T-helper 1 cell treated with Interleukin-12 subunit alpha and Interleukin-12 subunit beta and Interleukin-4 antibody, amounts not matched to agents 30 μg/mL and 1 μg/mL, for 36 hours (primary cell): ENCODE measurements around the gene ADRA2A.
A peak's percentile ranks its signal among the peaks of the same experiment; 100 is the strongest.

Experiments used
- H3K27ac Mint-ChIP-seq: one replicate; pipeline ENCODE4 v1.8.0; 2021; ENCODE audit warnings: mild to moderate bottlenecking, mixed read lengths
- H3K27me3 Mint-ChIP-seq: one replicate; pipeline ENCODE4 v1.8.0; 2021; ENCODE audit warnings: low read depth, mixed read lengths
- H3K36me3 Mint-ChIP-seq: one replicate; pipeline ENCODE4 v1.8.0; 2021; ENCODE audit warnings: low read depth, mixed read lengths
- H3K4me1 Mint-ChIP-seq: one replicate; pipeline ENCODE4 v1.8.0; 2021; ENCODE audit warnings: low read depth, mixed read lengths
- H3K4me3 Mint-ChIP-seq: one replicate; pipeline ENCODE4 v1.8.0; 2021; ENCODE audit warnings: mild to moderate bottlenecking, moderate library complexity, mixed read lengths
- H3K9me3 Mint-ChIP-seq: one replicate; pipeline ENCODE4 v1.8.0; 2021; ENCODE audit warnings: mixed read lengths

ADRA2A gene

DNA sequence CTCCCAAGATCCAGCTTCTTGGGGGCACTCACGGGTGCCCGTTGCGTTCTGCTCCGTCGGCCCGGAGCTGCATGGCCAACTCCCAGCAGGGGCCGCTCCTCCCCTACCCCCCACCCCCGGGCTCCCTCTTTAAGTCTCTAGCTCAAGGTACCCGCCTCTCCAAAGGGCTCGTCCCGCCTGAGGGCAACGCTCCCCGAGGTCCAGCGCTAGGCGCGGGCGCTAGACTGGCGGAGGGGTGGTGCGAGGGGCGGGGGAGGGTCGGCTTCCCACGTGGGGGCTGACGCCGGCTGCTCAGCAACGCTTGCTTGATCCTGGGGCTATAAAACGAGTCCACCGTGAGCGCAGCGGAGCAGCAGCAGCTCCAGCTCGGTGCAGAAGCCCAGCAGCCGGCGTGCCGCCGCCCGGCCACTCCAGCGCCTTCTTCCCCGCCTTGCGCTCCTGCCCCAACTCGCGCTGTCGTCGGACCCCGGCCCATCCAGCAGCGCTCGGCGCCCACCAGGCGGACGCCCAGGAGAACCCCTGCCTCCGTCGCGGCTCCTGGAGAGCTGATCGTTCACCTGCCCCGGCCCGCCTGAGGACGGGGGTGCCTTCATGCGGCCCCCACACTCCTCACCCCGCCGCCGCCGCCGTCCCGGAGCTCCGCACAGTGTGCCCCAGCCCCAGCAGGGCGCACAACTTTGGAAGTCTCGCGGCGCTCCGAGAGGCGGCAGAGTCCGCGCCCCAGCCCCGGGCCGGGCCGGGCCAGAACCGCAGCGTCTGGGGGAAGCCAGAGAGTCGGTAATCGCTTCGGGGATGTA is at the start of gene ADRA2A:
ADRA2A (plus strand) TSS at position 348 of the 797 bp plus-strand sequence. CDS start 968 bp downstream, outside the sequence.
- Mint-ChIP-seq H3K9me3 (no peaks in the 10 kb centered on the region), H3K4me1 (peaks cover 4% of the 10 kb centered on the region), H3K36me3 (no peaks in the 10 kb centered on the region)

DNA sequence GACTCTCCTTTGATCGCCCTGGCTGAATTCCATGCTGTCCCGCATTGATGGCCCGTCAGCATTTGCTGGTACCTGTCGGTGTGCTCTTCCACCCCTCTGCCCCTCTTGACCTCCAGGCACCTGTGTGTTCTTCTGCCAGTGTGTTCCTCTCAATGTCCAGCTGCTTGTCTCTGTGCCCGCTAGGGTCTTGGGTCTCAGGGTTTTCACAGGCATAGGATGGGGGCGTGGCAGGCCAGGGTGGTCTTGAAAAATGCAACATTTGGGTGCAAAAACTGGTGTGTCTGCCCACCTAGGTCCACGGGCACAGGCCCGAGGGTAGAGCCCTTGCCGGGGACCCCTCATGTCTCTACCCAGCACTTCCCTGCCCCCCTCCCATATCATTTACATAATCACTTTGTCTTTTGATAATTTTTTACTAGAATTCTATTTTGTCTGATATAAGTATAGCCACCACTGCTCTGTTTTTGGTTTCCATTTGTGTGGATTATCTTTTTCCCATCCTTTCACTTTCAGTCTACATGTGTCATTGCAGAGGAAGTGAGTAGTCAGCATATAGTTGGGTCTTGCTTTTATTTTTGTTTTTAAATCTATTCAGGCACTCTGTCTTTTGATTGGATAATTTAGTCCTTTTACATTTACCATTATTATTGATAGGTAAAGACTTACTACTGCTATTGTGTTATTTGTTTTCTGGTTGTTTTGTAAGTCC is 46.6 kb upstream of the ADRA2A start:
- H3K27ac Mint-ChIP-seq: peak overlapping the region; percentile 18
- H3K36me3 Mint-ChIP-seq: peaks cover 22% of the 10 kb centered on the region
- peaks cover 19% of the 10 kb centered on the region for H3K9me3 Mint-ChIP-seq
- peaks cover 9% of the 10 kb centered on the region for H3K4me1 Mint-ChIP-seq
- H3K4me3 Mint-ChIP-seq: no peak overlapping the region
- no peaks in the 10 kb centered on the region for H3K27me3 Mint-ChIP-seq

More for the DNA sequence above, at the start of gene ADRA2A:
- Mint-ChIP-seq H3K4me3 (peak within 1 kb of the TSS; percentile 31), H3K27ac (no peak within 1 kb of the TSS), H3K27me3 (peaks cover 73% of the 10 kb centered on the region)

DNA sequence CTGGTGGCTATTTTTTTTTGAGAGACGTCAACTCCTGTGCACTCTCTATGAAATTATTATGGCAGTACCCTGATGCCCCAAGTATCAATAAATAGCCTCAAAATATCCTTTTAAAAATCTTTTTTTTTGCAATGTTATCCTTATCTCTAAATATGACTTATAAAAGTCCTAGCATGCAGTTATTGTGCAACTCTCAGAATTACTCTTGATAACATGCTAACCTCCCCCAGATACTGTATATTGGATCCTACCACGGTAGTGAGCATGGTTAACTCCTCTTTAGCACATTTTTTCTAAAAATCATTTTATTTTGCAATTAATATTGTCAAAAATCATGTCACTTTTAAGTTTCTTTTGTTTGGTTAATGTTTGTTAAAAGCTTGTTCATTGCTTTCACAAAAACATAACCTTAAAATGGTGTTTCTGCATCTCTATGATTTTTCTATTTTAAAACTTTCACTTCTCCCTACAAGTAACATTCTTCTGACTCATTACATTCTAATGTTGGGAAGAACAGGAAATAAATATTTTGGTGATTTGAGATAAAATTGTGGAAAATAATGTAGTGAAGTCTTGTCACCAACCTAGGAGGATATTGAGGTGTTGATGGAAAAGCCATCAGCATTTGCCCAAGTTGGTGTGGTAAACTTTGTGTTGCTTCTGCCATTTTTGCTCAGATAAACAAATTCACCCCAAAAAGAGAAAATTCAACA is 42.1 kb upstream of the ADRA2A start:
- peaks cover 9% of the 10 kb centered on the region for H3K4me1 Mint-ChIP-seq
- H3K4me3 Mint-ChIP-seq: no peak overlapping the region
- no peaks in the 10 kb centered on the region for H3K27me3 Mint-ChIP-seq
- H3K27ac Mint-ChIP-seq: no peak overlapping the region
- H3K9me3 Mint-ChIP-seq: peaks cover 34% of the 10 kb centered on the region
- H3K36me3 Mint-ChIP-seq: peaks cover 20% of the 10 kb centered on the region

DNA sequence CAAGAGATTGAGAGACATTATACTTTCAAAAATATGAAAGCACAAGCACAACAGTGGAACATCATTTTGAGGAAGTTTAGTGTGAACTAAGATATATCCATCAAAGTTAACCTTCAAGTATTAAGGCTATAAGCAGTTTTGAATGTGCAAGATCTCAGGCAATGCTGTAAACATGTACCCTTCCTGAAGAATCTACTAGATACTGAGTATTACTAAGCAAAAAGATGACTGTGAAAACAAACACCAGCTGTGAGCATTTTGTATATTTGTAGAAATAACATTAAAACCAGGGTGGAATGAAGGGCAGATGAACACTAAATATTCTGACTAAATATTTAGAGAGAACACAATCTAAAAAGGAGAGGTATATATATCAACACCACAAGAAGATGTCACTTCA is 41.3 kb upstream of the ADRA2A start:
- Mint-ChIP-seq H3K27ac (no peak overlapping the region), H3K4me3 (no peak overlapping the region), H3K27me3 (no peaks in the 10 kb centered on the region), H3K36me3 (peaks cover 20% of the 10 kb centered on the region), H3K9me3 (peaks cover 41% of the 10 kb centered on the region), H3K4me1 (peaks cover 2% of the 10 kb centered on the region)

DNA sequence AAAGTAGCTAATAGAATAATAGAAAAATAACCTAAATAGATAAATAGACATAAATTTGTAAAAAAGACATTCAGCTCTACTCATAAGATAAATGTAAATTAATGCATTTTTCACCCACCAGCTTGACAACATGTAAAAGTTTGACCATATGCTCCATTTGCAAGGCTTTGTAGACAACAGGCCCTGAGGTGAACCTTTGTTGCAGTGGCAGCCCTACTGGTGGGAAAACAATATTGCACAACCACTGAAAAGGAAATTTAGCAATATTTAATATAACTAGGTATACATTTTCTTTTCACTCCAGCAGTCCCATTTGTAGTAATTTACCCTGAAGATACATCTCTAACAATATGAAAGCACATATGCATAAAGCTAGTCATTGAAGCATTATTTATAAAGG is 39.0 kb upstream of the ADRA2A start:
- H3K36me3 Mint-ChIP-seq: peaks cover 14% of the 10 kb centered on the region
- H3K27me3 Mint-ChIP-seq: no peaks in the 10 kb centered on the region
- H3K4me3 Mint-ChIP-seq: no peak overlapping the region
- H3K4me1 Mint-ChIP-seq: no peaks in the 10 kb centered on the region
- no peak overlapping the region for H3K27ac Mint-ChIP-seq
- peaks cover 54% of the 10 kb centered on the region for H3K9me3 Mint-ChIP-seq

DNA sequence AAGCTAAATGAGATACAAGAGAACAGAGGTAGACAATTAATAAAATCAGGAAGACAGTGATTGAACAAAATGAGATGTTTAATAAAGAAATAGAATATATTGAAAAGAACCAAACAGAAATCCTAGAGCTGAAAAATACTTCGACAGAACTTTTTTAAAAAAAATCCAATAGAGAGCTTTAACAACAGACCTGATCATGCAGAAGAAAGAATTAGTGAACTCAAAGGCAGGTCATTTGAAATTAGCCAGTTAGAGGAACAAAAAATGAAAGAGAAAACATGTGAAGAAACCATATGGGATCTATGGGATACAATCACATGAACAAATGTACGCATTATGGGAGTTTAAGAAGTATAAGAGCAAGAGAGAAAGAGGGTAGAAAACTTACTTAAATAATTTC is 37.3 kb upstream of the ADRA2A start:
- H3K27ac Mint-ChIP-seq: no peak overlapping the region
- no peak overlapping the region for H3K4me3 Mint-ChIP-seq
- H3K4me1 Mint-ChIP-seq: no peaks in the 10 kb centered on the region
- no peaks in the 10 kb centered on the region for H3K27me3 Mint-ChIP-seq
- peaks cover 9% of the 10 kb centered on the region for H3K36me3 Mint-ChIP-seq
- H3K9me3 Mint-ChIP-seq: peaks cover 45% of the 10 kb centered on the region

DNA sequence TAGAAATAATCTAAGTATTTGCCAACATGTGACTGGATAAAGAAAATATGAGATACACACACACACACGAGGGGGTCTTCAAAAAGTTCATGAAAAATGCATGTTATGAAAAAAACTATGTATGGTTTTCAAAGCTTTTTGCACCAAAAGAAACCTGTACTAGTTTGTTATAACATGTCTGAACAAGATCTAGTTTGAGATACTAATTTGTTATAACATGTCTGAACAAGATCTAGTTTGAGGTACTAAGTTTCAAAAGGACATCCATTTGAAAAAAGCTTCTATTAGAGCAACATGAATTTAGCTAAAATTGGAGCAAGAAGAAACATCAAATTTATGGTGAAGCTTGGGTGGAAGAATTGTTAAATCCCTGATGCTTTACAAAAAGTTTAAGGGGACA is 19.8 kb upstream of the ADRA2A start:
- Mint-ChIP-seq H3K4me1 (no peaks in the 10 kb centered on the region), H3K27ac (no peak overlapping the region), H3K9me3 (peaks cover 19% of the 10 kb centered on the region), H3K27me3 (peaks cover 19% of the 10 kb centered on the region), H3K36me3 (no peaks in the 10 kb centered on the region), H3K4me3 (no peak overlapping the region)

DNA sequence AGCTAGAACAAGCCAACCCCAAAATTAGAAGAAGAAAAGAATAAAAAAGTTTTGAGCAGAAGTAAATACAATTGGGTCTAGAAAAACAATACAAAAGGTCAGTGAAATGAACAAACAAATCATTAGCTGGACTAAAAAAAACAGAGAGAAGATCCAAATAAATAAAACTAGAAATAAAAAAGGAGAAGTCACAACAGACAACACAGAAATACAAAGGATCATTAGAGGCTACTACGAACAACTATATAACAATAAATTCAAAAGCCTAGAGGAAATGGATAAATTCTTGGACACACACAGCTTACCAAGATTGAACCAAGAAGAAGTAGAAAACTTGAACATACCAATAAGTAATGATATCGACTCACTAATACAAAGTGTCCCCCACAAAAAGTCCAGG is 13.4 kb upstream of the ADRA2A start:
- peaks cover 4% of the 10 kb centered on the region for H3K9me3 Mint-ChIP-seq
- no peaks in the 10 kb centered on the region for H3K36me3 Mint-ChIP-seq
- no peak overlapping the region for H3K27ac Mint-ChIP-seq
- no peak overlapping the region for H3K4me3 Mint-ChIP-seq
- H3K27me3 Mint-ChIP-seq: peaks cover 30% of the 10 kb centered on the region
- no peaks in the 10 kb centered on the region for H3K4me1 Mint-ChIP-seq

DNA sequence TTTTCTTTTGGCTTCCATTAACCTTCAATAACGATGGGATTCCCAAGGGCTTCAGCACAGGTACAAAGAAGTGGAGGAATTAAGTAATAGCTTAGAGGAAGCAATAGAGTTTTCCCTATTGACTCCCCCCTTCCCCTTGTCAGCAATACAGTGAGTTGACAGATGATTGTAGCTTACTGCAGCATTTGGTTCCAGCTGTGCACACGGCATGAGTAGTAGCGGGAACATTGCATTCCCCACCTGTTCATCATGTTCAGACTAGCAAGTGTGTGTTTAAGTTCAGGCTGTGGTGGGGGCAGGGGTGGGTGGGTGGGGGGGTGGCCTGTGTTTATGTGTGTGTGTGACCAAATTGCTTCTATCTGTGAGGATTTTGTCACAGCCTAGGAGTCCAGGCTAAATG is 4.6 kb upstream of the ADRA2A start:
- no peak overlapping the region for H3K27ac Mint-ChIP-seq
- H3K27me3 Mint-ChIP-seq: peaks cover 63% of the 10 kb centered on the region
- no peaks in the 10 kb centered on the region for H3K36me3 Mint-ChIP-seq
- H3K4me3 Mint-ChIP-seq: no peak overlapping the region
- H3K4me1 Mint-ChIP-seq: peaks cover 2% of the 10 kb centered on the region
- H3K9me3 Mint-ChIP-seq: no peaks in the 10 kb centered on the region

DNA sequence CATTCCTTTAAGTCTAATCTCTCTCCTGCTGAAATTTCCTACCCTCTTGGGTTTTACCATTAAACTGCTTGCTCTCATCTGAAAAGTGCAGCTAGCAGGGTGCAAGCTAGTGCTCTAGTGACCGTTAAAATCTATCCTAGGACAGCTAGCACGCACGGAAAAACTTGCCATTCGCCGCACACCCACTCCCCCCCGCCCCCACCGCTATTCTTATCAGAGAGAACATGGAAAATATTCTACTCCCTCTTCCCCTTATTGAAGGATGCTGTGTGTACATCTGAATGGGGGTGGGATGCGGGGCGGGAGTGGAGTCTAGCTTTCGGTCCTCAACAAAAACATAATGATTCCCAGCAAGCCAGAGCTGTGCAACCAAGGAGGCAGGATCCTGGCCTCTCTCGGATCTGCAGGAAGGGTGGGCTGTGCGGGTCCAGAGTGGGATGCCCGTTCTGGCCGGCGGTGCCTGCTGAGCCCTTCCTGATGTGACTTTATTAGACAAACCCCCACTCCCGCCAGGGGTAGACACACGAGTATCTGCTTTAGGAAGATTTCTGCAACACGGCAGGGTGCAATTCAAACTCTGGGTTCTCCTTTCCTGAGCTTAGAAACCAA is 1.1 kb upstream of the ADRA2A start:
- Mint-ChIP-seq H3K36me3 (no peaks in the 10 kb centered on the region), H3K4me1 (peaks cover 4% of the 10 kb centered on the region), H3K9me3 (no peaks in the 10 kb centered on the region), H3K4me3 (no peak overlapping the region), H3K27me3 (peaks cover 79% of the 10 kb centered on the region), H3K27ac (no peak overlapping the region)

DNA sequence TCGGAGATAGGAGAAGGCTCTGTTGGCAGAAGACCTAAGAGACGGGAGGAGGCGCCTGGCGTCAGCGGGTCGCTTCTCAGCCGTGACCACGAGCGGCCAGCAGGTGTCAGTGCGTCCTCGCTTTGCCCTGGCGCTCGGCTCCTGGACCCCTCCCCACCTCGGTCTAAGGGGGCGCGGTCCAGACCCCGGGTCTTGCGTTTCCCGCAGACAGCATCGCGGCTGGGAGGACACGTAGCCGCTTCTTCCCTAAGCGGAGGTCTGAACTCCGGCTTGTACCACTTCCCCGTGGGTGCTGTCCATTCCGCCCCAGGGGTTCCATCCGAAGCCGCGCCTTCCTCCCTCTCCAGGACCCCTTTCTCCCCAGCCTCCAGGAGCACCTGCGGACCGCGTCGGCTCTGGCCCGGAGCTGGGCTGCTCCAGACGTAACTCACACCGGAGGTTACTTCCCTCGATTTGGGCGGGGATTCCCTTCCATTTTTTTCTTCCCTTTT is 593 bp upstream of the ADRA2A start:
- Mint-ChIP-seq H3K27me3 (peaks cover 77% of the 10 kb centered on the region), H3K4me3 (peak overlapping the region; percentile 31), H3K27ac (no peak overlapping the region), H3K9me3 (no peaks in the 10 kb centered on the region), H3K36me3 (no peaks in the 10 kb centered on the region), H3K4me1 (peaks cover 4% of the 10 kb centered on the region)

DNA sequence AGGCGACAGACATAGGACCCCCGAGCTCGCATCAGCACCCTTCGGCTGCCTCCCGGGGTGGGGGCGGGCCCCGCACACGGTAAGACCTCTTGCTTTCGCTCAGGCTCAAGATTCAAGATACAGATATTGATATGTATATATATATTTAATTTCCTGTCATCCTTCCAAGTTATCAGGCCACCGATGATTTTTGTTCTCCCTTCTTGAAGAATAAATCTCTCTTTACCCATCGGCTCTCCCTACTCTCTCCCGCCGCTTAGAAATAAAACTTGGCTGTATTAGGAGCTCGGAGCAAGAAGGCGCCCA is 603 bp downstream of the ADRA2A start:
- H3K36me3 Mint-ChIP-seq: no peaks in the 10 kb centered on the region
- no peak overlapping the region for H3K27ac Mint-ChIP-seq
- peak overlapping the region; percentile 21 for H3K4me3 Mint-ChIP-seq
- no peaks in the 10 kb centered on the region for H3K9me3 Mint-ChIP-seq
- H3K4me1 Mint-ChIP-seq: peaks cover 4% of the 10 kb centered on the region
- H3K27me3 Mint-ChIP-seq: peaks cover 70% of the 10 kb centered on the region

DNA sequence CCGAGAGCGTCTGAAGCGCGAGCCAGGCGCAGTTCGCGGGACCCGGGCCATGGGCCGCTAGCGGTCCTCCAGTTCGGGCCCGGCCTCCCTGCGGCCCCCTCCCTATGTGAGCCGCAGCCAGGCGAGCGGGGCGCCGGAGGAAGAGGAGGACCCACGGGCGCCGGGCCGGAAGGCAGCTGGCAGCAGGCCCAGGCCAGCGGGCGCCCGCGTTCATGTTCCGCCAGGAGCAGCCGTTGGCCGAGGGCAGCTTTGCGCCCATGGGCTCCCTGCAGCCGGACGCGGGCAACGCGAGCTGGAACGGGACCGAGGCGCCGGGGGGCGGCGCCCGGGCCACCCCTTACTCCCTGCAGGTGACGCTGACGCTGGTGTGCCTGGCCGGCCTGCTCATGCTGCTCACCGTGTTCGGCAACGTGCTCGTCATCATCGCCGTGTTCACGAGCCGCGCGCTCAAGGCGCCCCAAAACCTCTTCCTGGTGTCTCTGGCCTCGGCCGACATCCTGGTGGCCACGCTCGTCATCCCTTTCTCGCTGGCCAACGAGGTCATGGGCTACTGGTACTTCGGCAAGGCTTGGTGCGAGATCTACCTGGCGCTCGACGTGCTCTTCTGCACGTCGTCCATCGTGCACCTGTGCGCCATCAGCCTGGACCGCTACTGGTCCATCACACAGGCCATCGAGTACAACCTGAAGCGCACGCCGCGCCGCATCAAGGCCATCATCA is 1.1 kb downstream of the ADRA2A start:
- no peaks in the 10 kb centered on the region for H3K9me3 Mint-ChIP-seq

More for the DNA sequence above, 1.1 kb downstream of the ADRA2A start:
- peak overlapping the region; percentile 21 for H3K4me3 Mint-ChIP-seq
- H3K36me3 Mint-ChIP-seq: no peaks in the 10 kb centered on the region
- peaks cover 65% of the 10 kb centered on the region for H3K27me3 Mint-ChIP-seq
- H3K4me1 Mint-ChIP-seq: peaks cover 4% of the 10 kb centered on the region
- H3K27ac Mint-ChIP-seq: no peak overlapping the region
